Inflammatory macrophage (primary cell): ENCODE measurements around the gene ZIC3.

Experiments used
- DNase-seq, 2 donors: peaks; one replicate each; pipeline ENCODE4 v3.0.0-alpha.2; 2020 to 2022

The ZIC3 gene

DNA sequence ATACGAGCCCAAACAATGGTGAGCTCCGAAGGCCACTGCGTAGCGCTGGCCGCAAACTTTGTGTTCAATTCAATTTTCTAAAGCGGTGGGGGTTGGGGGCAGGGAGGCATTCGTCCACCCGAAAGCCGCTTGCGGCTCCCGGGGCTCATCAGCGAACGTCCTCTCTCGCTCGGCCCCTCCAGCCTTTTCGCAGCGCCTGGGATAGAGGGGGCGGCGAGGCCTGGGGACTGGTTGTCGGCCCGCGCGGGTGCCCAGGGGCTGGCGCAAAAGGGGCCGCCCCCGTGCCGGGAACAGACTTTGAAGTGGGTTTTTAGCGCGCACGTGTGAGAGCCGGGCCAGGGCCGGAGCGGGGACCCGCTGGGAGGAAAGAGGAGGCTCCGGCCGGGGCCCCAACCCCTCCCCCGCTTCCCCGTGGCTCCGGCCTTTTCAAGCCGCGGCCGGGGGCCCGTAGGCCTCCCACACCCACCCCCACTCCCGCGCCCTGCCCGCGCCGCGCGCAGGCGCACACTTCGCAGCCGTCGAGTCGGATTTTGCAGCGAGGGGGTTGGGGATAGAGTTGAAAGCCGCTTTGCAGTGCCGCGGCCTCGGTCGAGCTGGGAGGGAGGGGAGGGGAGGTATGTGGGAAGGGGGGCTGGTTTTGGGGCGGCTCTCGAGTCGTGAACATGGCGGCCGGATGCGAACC is 8.3 kb downstream of the ZIC3 start:
- DNase-seq = no peak

DNA sequence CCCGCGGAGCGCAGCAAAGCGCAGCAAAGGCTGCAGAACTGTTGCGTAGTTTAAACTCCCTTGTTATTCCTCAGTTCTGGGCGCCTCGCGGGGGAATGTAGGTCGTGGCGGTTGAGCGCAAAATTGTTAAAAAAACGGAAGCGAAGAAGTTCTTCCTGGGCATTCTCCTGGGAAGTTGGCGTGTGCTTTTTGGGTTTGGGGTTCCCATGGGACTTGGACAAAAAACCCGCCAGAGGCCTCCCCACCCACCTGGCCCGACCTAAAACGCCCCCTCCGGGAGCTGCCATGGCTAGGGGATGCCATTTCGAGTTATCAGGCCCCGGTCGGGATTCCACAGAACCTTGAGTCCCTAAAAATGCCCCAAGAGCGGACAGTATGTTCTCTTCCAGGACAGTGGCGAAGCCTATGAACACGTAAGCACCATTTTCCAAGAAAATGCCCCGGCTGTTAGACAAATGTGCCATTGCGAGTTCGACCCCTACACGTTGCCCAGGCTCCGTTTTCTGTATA is 8.9 kb downstream of the ZIC3 start:
- DNase-seq = no peak

DNA sequence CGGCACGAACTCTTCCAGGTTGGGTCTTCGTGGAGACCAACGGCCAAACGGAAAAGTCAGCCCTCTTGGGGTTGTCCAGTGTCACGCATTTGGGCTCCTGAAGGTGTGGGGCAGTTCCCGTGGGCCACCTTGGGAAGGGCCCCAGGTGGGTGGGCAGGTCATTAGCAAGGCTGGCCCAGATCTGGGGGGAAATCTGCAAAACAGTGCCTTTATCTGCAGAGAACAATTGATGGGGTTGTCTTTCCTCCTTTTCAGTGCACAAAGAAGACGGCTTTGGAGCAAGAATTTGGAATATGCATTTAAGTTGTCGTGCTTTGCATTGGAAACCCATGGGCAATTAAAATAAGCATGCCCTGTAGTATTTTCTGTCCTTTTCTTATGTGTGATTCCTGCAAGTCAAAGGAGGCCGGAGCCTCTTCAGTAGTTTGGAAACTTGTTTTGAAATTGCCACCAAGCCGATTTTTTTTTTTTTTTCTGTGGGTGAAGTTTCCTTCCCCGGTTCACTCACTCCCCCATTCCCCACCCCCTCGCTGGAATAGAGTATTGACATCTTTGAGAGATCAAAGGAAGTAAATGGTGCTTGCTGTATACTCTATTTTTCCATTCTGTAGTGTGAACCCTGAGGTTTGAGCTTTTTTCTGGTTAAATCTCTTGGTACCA is 9.8 kb downstream of the ZIC3 start:
- no peak for DNase-seq

DNA sequence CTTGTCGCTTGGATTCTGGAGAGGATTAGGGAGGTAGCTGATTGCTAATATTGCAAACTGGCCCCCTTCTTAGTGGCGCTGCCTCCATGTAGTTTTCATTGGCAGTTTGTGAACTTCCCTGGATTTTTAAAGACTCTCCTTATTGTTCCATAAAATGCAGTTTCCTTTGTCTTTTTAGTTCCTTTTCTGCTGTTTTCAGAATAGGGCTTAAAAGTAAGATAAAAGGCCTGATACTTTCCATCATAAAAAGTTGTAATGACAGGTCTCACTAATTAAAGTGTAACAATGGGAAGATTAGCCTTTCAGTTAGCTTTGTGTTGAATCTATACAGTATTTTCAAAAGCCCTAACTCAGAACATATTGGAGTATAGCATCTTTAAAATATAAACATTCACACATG is 21.2 kb downstream of the ZIC3 start:
- DNase-seq = no peak

DNA sequence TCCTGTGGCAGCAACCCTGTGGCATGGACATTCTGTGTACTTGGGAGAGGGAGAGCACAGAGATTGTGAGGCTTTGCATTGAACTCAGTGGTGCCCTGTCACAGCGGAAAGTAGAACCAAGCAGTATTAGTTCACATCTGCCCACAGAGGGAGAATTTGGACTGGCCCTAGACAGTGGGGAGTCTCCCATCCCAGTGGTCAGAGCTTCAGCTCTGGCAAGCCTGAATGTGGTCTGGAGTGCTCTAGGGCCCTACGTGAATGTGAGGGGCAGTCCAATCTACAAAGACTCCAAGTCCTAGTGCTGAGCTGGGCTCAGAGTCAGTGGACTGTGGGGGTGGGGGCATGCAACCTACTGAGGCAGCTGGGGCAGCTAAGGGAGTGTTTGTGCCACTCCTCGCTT is 34.8 kb downstream of the ZIC3 start:
- no peak for DNase-seq
